CD4-positive, alpha-beta memory T cell (primary cell): ENCODE data around the gene PDCD1. TPM values are rescaled to one million over a fixed set of nuclear protein-coding genes. Genes with fewer than 3 reads are reported as not detected.

ENCODE experiments used
- CTCF ChIA-PET: fragments of 350-600 bp; sonication (Branson Sonifier 250); formaldehyde crosslinking; loops from one replicate; lab custom pipeline; 2021; ENCODE audit warnings: inconsistent platforms; ENCODE audit not compliant: partially characterized antibody; lab: Charles Lee
- POLR2A ChIA-PET: fragments of 350-600 bp; sonication (Branson Sonifier 250); formaldehyde crosslinking; loops from one replicate; lab custom pipeline; 2021; ENCODE audit not compliant: partially characterized antibody; lab: Charles Lee
- DNase-seq, 5 donors: peaks; one replicate each; pipeline versions ENCODE4 v3.0.0 to v3.0.0-alpha.2; 2020 to 2022; ENCODE audit warnings: mixed read lengths in 1 of 5
- H3K27ac ChIP-seq: one replicate; pipeline ENCODE4 v1.7.0; 2013; ENCODE audit warnings: low read depth, low read length
- H3K27me3 ChIP-seq: 2 replicates; pipeline ENCODE4 v1.7.0; 2013; ENCODE audit warnings: mild to moderate bottlenecking, low read length, moderate library complexity; ENCODE audit not compliant: insufficient read depth
- H3K36me3 ChIP-seq: 2 replicates; pipeline ENCODE4 v1.7.0; 2013; ENCODE audit warnings: mild to moderate bottlenecking, low read length, moderate library complexity; ENCODE audit not compliant: insufficient read depth
- H3K4me1 ChIP-seq: 2 replicates; pipeline ENCODE4 v1.7.0; 2013; ENCODE audit warnings: mild to moderate bottlenecking, low read length, moderate library complexity; ENCODE audit not compliant: insufficient read depth
- H3K4me3 ChIP-seq, 2 donors: one replicate each; pipeline ENCODE4 v1.7.0; 2013; ENCODE audit warnings: low read length in 2 of 2, mild to moderate bottlenecking in 1 of 2
- H3K9me3 ChIP-seq, 2 donors: one replicate each; pipeline ENCODE4 v1.7.0; 2013; ENCODE audit warnings: low read length in 2 of 2, control low read depth in 1 of 2; ENCODE audit not compliant: control insufficient read depth in 1 of 2
- H3K27ac Mint-ChIP-seq, 7 donors: one replicate each; pipeline ENCODE4 v1.8.0; 2020 to 2021; ENCODE audit warnings: mixed read lengths in 7 of 7, mild to moderate bottlenecking in 6 of 7, inconsistent platforms in 3 of 7, moderate library complexity in 3 of 7
- H3K27me3 Mint-ChIP-seq, 2 donors: one replicate each; pipeline ENCODE4 v1.8.0; 2020 to 2021; ENCODE audit warnings: mixed read lengths in 2 of 2
- H3K36me3 Mint-ChIP-seq, 2 donors: one replicate each; pipeline ENCODE4 v1.8.0; 2020 to 2021; ENCODE audit warnings: mixed read lengths in 2 of 2, inconsistent platforms in 1 of 2, mild to moderate bottlenecking in 1 of 2
- H3K4me1 Mint-ChIP-seq, 4 donors: one replicate each; pipeline ENCODE4 v1.8.0; 2020 to 2021; ENCODE audit warnings: mixed read lengths in 4 of 4, mild to moderate bottlenecking in 1 of 4
- H3K4me3 Mint-ChIP-seq, 8 donors: one replicate each; pipeline ENCODE4 v1.8.0; 2020 to 2021; ENCODE audit warnings: mixed read lengths in 8 of 8, mild to moderate bottlenecking in 7 of 8, moderate library complexity in 6 of 8, inconsistent platforms in 3 of 8
- H3K9me3 Mint-ChIP-seq, 8 donors: one replicate each; pipeline ENCODE4 v1.8.0; 2020 to 2021; ENCODE audit warnings: mixed read lengths in 8 of 8, mild to moderate bottlenecking in 5 of 8, inconsistent platforms in 3 of 8, moderate library complexity in 1 of 8
- intact Hi-C: fragments of 100-400 bp; cut with micrococcal nuclease; formaldehyde crosslinking; loops from one replicate; pipeline ENCODE4 v1.15.1; 2023
- polyA plus RNA-seq, 2 donors: library from polyadenylated mRNA; unstranded; fragments of 300-500 nt; fragmentation: Illumina TruSeq; gene quantifications; one replicate each; pipeline ENCODE4 v1.2.3, GENCODE V29; 2021
- total RNA-seq, 2 experiments: library from RNA; stranded (reverse); gene quantifications; one replicate each; pipeline ENCODE4 v1.2.3, GENCODE V29; 2021

PDCD1 gene
- total and polyA plus RNA-seq, 4 experiments from 2014 or later = 5.2 to 12.4 (median 6.1) TPM

DNA sequence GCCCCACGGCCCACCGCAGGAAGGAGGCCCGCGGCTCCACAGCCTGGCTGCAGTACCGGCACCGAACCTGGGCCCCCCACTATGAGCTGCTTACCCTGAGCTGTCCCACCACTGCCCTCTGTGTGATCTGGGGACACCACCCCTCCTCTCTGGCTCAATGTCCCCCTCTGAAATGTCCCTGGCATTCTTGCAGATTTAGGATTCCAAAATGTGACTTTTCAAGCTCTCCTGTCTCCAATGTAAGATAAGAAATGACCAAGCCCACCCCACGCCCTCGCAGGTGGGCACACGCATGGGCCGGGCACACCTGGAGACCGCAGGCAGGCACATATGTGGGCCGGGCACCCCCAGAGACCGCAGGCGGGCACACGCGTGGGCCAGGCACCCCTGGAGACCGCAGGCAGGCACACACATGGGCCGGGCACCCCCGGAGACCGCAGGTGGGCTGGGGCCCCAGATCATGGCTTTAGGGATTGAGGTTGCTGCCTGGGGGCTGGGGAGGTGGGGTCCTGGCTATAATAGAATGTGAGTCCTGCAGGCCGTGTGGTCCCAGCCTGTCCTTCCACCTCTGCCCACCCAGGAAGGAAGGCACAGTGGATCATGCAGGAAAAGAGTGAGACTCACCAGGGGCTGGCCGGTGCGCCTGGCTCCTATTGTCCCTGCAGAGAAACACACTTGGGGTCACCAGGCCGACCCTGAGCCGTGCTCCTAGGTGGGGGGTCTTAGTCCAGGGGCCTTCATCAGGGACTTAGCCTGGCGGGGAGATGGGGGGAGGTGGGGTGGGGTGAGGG lies 7.2 kb downstream of the PDCD1 start:
- Histone ChIP-seq H3K27ac (no peak overlapping the region), H3K4me1 (peaks cover 21% of the 10 kb centered on the region), H3K36me3 (no peaks in the 10 kb centered on the region), H3K9me3 (no peaks in the 10 kb centered on the region), H3K27me3 (no peaks in the 10 kb centered on the region), H3K4me3 (no peak overlapping the region)
- POLR2A ChIA-PET = interaction anchor here (2.0 kb wide), 1 partner anchor 17 kb away, joined by 6 read pairs; the partner anchor contains the start of gene RTP5
- Mint-ChIP-seq H3K36me3 (peaks cover 0 to 3% of the 10 kb centered on the region in 2 donors), H3K4me1 (peaks cover 2 to 15% (median 11%) of the 10 kb centered on the region in 4 donors), H3K4me3 (no peak overlapping the region), H3K27ac (peak overlapping the region in 2 of 7 donors; percentile 57 to 72), H3K9me3 (peaks cover 0 to 2% (median 0%) of the 10 kb centered on the region in 8 donors), H3K27me3 (no peaks in the 10 kb centered on the region)
- DNase-seq = peak in 1 of 5 donors; percentile 22
- intact Hi-C loops = no loop called here
- CTCF ChIA-PET = interaction anchor here (1.0 to 1.6 kb wide), 2 partner anchors 8 to 27 kb away, joined by 3 read pairs; no protein-coding TSS in a partner anchor

DNA sequence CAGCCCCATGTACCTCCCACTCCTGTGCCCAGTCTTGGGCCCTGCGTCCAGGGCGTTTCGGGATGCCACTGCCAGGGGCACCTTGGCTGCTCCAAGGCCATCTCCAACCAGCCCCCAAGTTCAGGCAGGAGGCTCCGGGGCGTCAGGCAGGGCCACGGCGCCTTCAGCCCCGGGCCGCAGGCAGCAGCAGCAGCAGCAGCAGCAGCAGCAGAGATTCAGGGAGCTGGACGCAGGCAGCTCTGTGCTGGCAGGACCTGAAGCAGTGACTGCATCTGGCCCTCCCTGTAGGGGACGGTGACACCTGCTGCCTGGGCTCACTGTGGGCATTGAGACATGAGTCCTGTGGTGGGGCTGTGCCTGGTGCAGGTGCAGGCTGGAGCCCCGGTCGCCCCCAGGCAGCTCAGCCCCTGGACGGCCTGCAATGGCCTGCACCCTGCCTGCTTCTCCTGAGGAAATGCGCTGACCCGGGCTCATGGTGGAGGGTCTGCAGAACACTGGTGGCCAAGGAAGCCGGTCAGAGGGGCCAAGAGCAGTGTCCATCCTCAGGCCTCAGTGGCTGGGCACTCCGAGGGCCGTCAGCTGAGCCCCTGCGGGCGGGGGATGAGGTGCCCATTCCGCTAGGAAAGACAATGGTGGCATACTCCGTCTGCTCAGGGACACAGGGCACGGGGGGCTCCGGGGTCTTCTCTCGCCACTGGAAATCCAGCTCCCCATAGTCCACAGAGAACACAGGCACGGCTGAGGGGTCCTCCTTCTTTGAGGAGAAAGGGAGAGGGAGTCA lies 8.0 kb downstream of the PDCD1 start:
- H3K36me3 Mint-ChIP-seq = peaks cover 0 to 3% of the 10 kb centered on the region in 2 donors
- Histone ChIP-seq H3K4me3 (no peak overlapping the region), H3K27ac (no peak overlapping the region), H3K9me3 (no peaks in the 10 kb centered on the region), H3K4me1 (peaks cover 20% of the 10 kb centered on the region), H3K27me3 (no peaks in the 10 kb centered on the region), H3K36me3 (no peaks in the 10 kb centered on the region)
- no peak overlapping the region for H3K4me3 Mint-ChIP-seq
- CTCF ChIA-PET = interaction anchor here (1.0 to 1.6 kb wide), 2 partner anchors 9 to 28 kb away, joined by 3 read pairs; no protein-coding TSS in a partner anchor
- intact Hi-C loops = no loop called here
- H3K4me1 Mint-ChIP-seq = peaks cover 6 to 16% (median 12%) of the 10 kb centered on the region in 4 donors
- peak in 1 of 5 donors; percentile 27 for DNase-seq
- no peaks in the 10 kb centered on the region for H3K27me3 Mint-ChIP-seq
- POLR2A ChIA-PET = interaction anchor here (0.5 to 2.0 kb wide), 2 partner anchors 14 to 18 kb away, joined by 3 to 6 read pairs; partner anchors contain the start of gene RTP5
- peak overlapping the region in 1 of 7 donors; percentile 42 for H3K27ac Mint-ChIP-seq
- H3K9me3 Mint-ChIP-seq = peaks cover 0 to 3% (median 0%) of the 10 kb centered on the region in 8 donors

DNA sequence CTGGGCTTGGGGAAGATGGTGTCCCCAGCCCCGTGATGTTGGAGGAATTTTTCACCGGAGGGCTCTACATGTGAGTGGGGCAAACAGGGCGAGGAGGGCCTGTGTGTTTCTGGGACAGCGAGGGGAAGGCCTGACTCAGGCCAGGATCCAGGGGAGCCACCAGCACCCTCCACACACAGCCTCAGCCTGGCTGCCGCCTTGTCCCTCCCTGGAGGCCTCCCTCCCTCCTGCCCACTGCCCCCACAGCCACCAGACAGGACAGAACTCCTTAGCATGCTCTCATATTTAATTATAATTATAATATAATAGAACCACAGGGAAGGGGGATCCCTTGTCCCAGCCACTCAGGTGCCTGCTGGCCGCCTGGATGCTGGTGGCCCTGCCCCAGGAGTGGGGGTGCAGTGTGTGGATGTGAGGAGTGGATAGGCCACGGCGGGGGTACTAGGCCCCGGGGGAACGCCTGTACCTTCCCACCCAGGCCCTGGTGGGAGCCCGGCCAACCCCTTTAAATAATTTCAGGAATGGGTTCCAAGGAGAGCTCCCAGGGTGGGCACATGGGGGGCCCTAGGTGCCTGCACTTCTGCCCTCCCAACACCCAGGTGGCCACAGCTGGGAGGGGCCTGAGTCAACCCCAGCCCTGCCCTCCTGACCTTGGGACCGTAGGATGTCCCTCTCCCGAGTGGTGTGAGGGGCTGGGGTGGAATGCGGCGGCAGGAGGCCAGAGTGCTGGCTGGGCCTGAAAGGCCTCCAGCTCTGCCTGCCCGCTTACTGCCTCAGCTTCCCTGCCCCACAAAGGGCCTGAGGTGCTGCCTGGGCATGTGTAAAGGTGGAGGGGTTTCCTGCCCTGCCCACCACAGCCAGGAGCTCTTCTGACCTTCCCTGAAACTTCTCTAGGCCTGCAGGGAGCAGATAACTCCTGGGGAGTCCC lies 8.8 kb downstream of the PDCD1 start:
- Histone ChIP-seq H3K27me3 (no peaks in the 10 kb centered on the region), H3K4me1 (peaks cover 19% of the 10 kb centered on the region), H3K9me3 (no peaks in the 10 kb centered on the region), H3K4me3 (no peak overlapping the region), H3K27ac (no peak overlapping the region), H3K36me3 (no peaks in the 10 kb centered on the region)
- H3K4me3 Mint-ChIP-seq = no peak overlapping the region
- DNase-seq = no peak
- CTCF ChIA-PET = interaction anchor here (1.0 to 1.6 kb wide), 2 partner anchors 10 to 29 kb away, joined by 3 read pairs; no protein-coding TSS in a partner anchor
- peak overlapping the region in 1 of 7 donors; percentile 42 for H3K27ac Mint-ChIP-seq
- peaks cover 0 to 3% (median 0%) of the 10 kb centered on the region in 8 donors for H3K9me3 Mint-ChIP-seq
- peaks cover 11 to 19% (median 15%) of the 10 kb centered on the region in 4 donors for H3K4me1 Mint-ChIP-seq
- H3K27me3 Mint-ChIP-seq = no peaks in the 10 kb centered on the region
- POLR2A ChIA-PET = interaction anchor here (0.5 kb wide), 1 partner anchor 13 kb away, joined by 3 read pairs; no protein-coding TSS in a partner anchor
- H3K36me3 Mint-ChIP-seq = peaks cover 0 to 3% of the 10 kb centered on the region in 2 donors
- intact Hi-C loops = no loop called here

DNA sequence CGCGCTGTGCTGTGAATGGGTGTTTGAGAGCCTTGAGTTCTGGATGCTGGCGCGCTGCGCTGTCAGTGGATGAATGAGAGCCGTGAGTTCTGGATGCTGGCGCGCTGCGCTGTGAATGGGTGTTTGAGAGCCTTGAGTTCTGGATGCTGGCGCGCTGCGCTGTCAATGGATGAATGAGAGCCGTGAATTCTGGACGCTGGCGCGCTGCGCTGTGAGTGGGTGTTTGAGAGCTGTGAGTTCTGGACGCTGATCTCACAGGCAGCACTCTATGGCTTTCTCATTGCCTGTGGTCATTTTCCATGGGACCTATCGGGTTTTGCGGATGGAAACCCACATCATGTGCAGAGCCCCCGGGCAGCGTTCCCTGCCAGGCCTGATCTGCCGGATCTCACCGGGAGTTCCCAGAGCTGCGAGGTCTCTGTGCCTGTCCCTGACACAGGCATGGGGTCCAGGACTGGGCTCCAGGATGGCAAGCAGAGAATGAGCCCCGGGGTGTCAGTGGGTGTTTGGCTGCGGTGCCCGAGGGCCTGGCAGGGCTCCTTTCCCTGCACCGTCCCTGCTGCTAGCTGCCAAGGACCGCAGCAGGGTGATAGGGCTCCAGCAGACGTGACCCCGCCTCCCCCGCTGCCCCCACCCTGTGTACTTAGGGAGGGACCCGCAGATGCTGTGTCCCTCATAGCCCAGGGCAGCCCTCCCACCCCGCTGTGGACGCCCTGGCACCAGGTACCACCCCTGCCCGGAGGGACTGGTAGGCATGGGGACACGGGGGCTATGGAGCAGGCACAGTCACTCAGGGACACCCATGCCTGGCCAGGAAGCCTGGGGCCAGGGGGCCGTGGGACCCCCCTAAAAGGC lies 9.7 kb downstream of the PDCD1 start:
- H3K36me3 ChIP-seq = no peaks in the 10 kb centered on the region
- H3K9me3 ChIP-seq = no peaks in the 10 kb centered on the region
- intact Hi-C loops = no loop called here
- H3K4me3 ChIP-seq = no peak overlapping the region
- H3K27ac ChIP-seq = no peak overlapping the region
- peaks cover 21% of the 10 kb centered on the region for H3K4me1 ChIP-seq
- Mint-ChIP-seq H3K27ac (no peak overlapping the region), H3K9me3 (peaks cover 0 to 3% (median 0%) of the 10 kb centered on the region in 8 donors), H3K4me1 (peaks cover 13 to 26% (median 21%) of the 10 kb centered on the region in 4 donors), H3K27me3 (no peaks in the 10 kb centered on the region), H3K4me3 (peak overlapping the region in 1 of 8 donors; percentile 43), H3K36me3 (peaks cover 0 to 3% of the 10 kb centered on the region in 2 donors)
- POLR2A ChIA-PET = no interaction called here
- H3K27me3 ChIP-seq = no peaks in the 10 kb centered on the region
- DNase-seq = no peak
- CTCF ChIA-PET = no interaction called here

DNA sequence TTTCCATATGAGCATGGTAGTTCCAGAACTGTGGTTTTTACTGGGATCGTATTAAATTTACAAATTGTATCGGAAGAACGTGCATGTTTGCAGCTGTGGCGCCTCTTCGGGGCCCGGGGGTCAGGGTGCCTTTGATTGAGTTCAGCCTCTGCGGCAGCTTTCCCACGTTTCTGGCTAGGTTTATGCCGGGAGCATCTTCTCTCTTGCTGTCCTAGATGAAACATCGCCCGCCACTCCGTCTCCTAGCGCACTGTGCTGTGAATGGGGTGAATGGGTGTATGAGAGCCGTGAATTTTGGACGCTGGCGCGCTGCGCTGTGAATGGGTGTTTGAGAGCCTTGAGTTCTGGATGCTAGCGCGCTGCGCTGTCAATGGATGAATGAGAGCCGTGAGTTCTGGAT lies 12.3 kb downstream of the PDCD1 start:
- H3K4me3 Mint-ChIP-seq = peak overlapping the region; percentile 31 to 76 (median 55)
- CTCF ChIA-PET = no interaction called here

More for the DNA sequence above, 12.3 kb downstream of the PDCD1 start:
- no peaks in the 10 kb centered on the region for H3K27me3 ChIP-seq
- H3K4me3 ChIP-seq = no peak overlapping the region
- Mint-ChIP-seq H3K9me3 (peaks cover 0 to 5% (median 0%) of the 10 kb centered on the region in 8 donors), H3K36me3 (peaks cover 0 to 2% of the 10 kb centered on the region in 2 donors), H3K27ac (peak overlapping the region; percentile 15 to 81 (median 55)), H3K4me1 (peaks cover 20 to 37% (median 30%) of the 10 kb centered on the region in 4 donors), H3K27me3 (no peaks in the 10 kb centered on the region)
- intact Hi-C loops = no loop called here
- no peaks in the 10 kb centered on the region for H3K36me3 ChIP-seq
- POLR2A ChIA-PET = interaction anchor here (5.7 kb wide), 1 partner anchor 13 kb away, joined by 23 read pairs; the partner anchor contains the start of gene PDCD1
- H3K4me1 ChIP-seq = peaks cover 34% of the 10 kb centered on the region
- H3K9me3 ChIP-seq = no peaks in the 10 kb centered on the region
- H3K27ac ChIP-seq = no peak overlapping the region
- DNase-seq = no peak
